Endothelial cell of umbilical vein (primary cell): ENCODE results near the gene PITPNM3. TPM values are rescaled to one million over a fixed set of nuclear protein-coding genes. Genes with fewer than 3 reads are reported as not detected.

ENCODE experiments used
- BruUV-seq: library from RNA; stranded (reverse); fragments of 400-500 nt; replicated peaks from 2 replicates; lab custom pipeline; 2021; lab: Mats Ljungman, UMichigan
- CTCF ChIA-PET: fragments of 300-600, 350-600 bp; sonication (Branson Sonifier 250); formaldehyde crosslinking; loops from one replicate; lab custom pipeline; 2021; ENCODE audit warnings: antibody characterized with exemption, inconsistent platforms; lab: Charles Lee
- POLR2A ChIA-PET: fragments of 300-600, 350-600 bp; sonication (Branson Sonifier 250); formaldehyde crosslinking; loops from one replicate; lab custom pipeline; 2021; ENCODE audit warnings: antibody characterized with exemption, inconsistent platforms; lab: Charles Lee
- DNase-seq: peaks from one replicate; pipeline ENCODE4 v3.0.0-alpha.2; 2011; ENCODE audit warnings: low read depth, low spot score
- FAIRE-seq: peaks from 2 replicates; lab custom pipeline; 2011; peaks lifted over from hg19 to GRCh38; lab: Jason Lieb, UNC
- H2AFZ ChIP-seq: 2 replicates; pipeline ENCODE4 v1.6.0; 2012; ENCODE audit warnings: low read depth, low read length, control low read depth, inconsistent platforms
- H3K27ac ChIP-seq: 2 replicates; pipeline ENCODE4 v1.5.1; 2011; ENCODE audit warnings: low read depth, mild to moderate bottlenecking, control low read depth, low read length, moderate library complexity; ENCODE audit not compliant: insufficient read depth
- H3K27me3 ChIP-seq, 2 experiments: 2 replicates each; pipeline versions ENCODE4 v1.6.0 to v1.6.1; 2011; ENCODE audit warnings: low read length in 2 of 2, mixed read lengths in 1 of 2; ENCODE audit not compliant: control insufficient read depth in 2 of 2, insufficient read depth in 2 of 2
- H3K36me3 ChIP-seq, 2 experiments: 2 replicates in 1 of 2; 3 replicates in 1 of 2; pipeline ENCODE4 v1.5.1; 2011; ENCODE audit warnings: low read length in 2 of 2, mild to moderate bottlenecking in 1 of 2, moderate library complexity in 1 of 2; ENCODE audit not compliant: control insufficient read depth in 2 of 2, insufficient read depth in 2 of 2; ENCODE audit errors: extremely low read depth in 1 of 2
- H3K4me1 ChIP-seq: 3 replicates; pipeline ENCODE4 v1.5.1; 2011; ENCODE audit warnings: mild to moderate bottlenecking, low read length; ENCODE audit not compliant: control insufficient read depth, insufficient read depth; ENCODE audit errors: extremely low read depth
- H3K4me2 ChIP-seq: 2 replicates; pipeline ENCODE4 v1.6.1; 2011; ENCODE audit warnings: low read length, control low read depth, mixed read lengths; ENCODE audit not compliant: insufficient read depth
- H3K4me3 ChIP-seq, 3 experiments: fragments of 200-600 bp in 1 of 3; sonication (generic), shearing (Covaris generic) in 1 of 3; replicated peaks in 1 of 3; 2 replicates each; pipeline ENCODE4 v1.5.1; 2011 to 2016; ENCODE audit warnings: control low read depth in 3 of 3, low read length in 3 of 3, mild to moderate bottlenecking in 2 of 3, inconsistent platforms in 1 of 3, low read depth in 1 of 3, moderate library complexity in 1 of 3; ENCODE audit not compliant: insufficient read depth in 1 of 3
- H3K79me2 ChIP-seq: 2 replicates; pipeline ENCODE4 v1.6.0; 2012; ENCODE audit warnings: low read length, inconsistent platforms; ENCODE audit not compliant: control insufficient read depth, insufficient read depth
- H3K9ac ChIP-seq: replicated peaks from 2 replicates; pipeline ENCODE3; 2011; ENCODE audit warnings: low read length, control low read depth; ENCODE audit not compliant: insufficient read depth; ENCODE audit errors: extremely low read depth
- H3K9me1 ChIP-seq: replicated peaks from 3 replicates; pipeline ENCODE4 v1.6.0; 2011; ENCODE audit warnings: mild to moderate bottlenecking, low read length; ENCODE audit not compliant: control insufficient read depth, insufficient read depth; ENCODE audit errors: extremely low read depth
- H3K9me3 ChIP-seq: replicated peaks from 2 replicates; pipeline ENCODE4 v1.5.1; 2012; ENCODE audit warnings: low read length, inconsistent platforms; ENCODE audit not compliant: control insufficient read depth, insufficient read depth
- H4K20me1 ChIP-seq: replicated peaks from 2 replicates; pipeline ENCODE3; 2011; ENCODE audit warnings: mild to moderate bottlenecking, low read length; ENCODE audit not compliant: control insufficient read depth, insufficient read depth; ENCODE audit errors: extremely low read depth
- CTCF ChIP-seq, 2 donors: IDR thresholded peaks; 1 replicate in 1 of 2; 2 replicates in 1 of 2; pipeline ENCODE4 v1.5.1; 2011; ENCODE audit warnings: low read length in 2 of 2, mild to moderate bottlenecking in 2 of 2, moderate library complexity in 2 of 2, control low read depth in 1 of 2, inconsistent platforms in 1 of 2, low read depth in 1 of 2; ENCODE audit not compliant: insufficient read depth in 1 of 2; ENCODE audit errors: extremely low read depth in 1 of 2
- EZH2 ChIP-seq: IDR thresholded peaks from 2 replicates; pipeline ENCODE4 v1.6.1; 2012; ENCODE audit warnings: borderline replicate concordance, low read depth, mild to moderate bottlenecking, moderate library complexity, low read length, inconsistent platforms; ENCODE audit not compliant: severe bottlenecking
- FOS ChIP-seq: IDR thresholded peaks from 2 replicates; pipeline ENCODE4 v1.6.1; 2011; ENCODE audit warnings: mild to moderate bottlenecking, low read length, moderate library complexity, borderline replicate concordance; ENCODE audit not compliant: insufficient read depth
- GATA2 ChIP-seq: IDR thresholded peaks from 2 replicates; pipeline ENCODE4 v1.7.0; 2011; ENCODE audit warnings: low read depth, mild to moderate bottlenecking, moderate library complexity, mixed read lengths, low read length; ENCODE audit not compliant: insufficient read length, insufficient read depth
- JUN ChIP-seq: IDR thresholded peaks from 2 replicates; pipeline ENCODE4 v1.6.1; 2011; ENCODE audit warnings: borderline replicate concordance, low read depth; ENCODE audit not compliant: insufficient read length, insufficient read depth
- MAX ChIP-seq: IDR thresholded peaks from 2 replicates; pipeline ENCODE4 v1.6.1; 2011; ENCODE audit not compliant: insufficient read depth, insufficient read length
- MYC ChIP-seq: IDR thresholded peaks from one replicate; pipeline ENCODE4 v1.6.1; 2011; ENCODE audit warnings: mild to moderate bottlenecking, low read depth, low read length
- POLR2A ChIP-seq: IDR thresholded peaks from 2 replicates; pipeline ENCODE4 v1.6.1; 2012; ENCODE audit warnings: low read depth, mild to moderate bottlenecking, control low read depth, low read length
- POLR2AphosphoS5 ChIP-seq: IDR thresholded peaks from 2 replicates; pipeline ENCODE4 v1.6.1; 2012; ENCODE audit warnings: low read depth, mild to moderate bottlenecking, control low read depth, low read length, moderate library complexity; ENCODE audit not compliant: insufficient read depth
- dilution Hi-C: fragments of 300-500 bp; cut with MboI; formaldehyde crosslinking; loops from one replicate; pipeline ENCODE4 v1.15.0; 2019; ENCODE audit warnings: low sequenced_read_pairs; ENCODE audit not compliant: extremely low pct_ligation_motif_present
- intact Hi-C: fragments of 100-400 bp; cut with micrococcal nuclease; formaldehyde crosslinking; loops from one replicate; pipeline ENCODE4 v1.10.0; 2022
- polyA plus RNA-seq, 4 experiments: library from polyadenylated mRNA; depleted of rRNA in 3 of 4; stranded (reverse) in 3 of 4; unstranded in 1 of 4; fragments of >200 nt; gene quantifications; 2 replicates each; pipeline versions ENCODE4 v1.2.1 to v1.2.3, GENCODE V29; 2011 to 2012; ENCODE audit warnings: missing spikeins in 1 of 4
- total RNA-seq: library from RNA; stranded (reverse); gene quantifications from 2 replicates; pipeline ENCODE4 v1.2.3, GENCODE V29; 2021

The PITPNM3 gene
- total and polyA plus RNA-seq, 2 donors (not counting 3 experiments of a cell fraction or from before 2014, with no cell fraction given), result 1.0 to 1.9 TPM

GRCh38 chr17:6514371-6514770 is 42.0 kb downstream of the PITPNM3 start:
- ChIA-PET POLR2A (no interaction called here), CTCF (no interaction called here)
- DNase-seq (no peak), FAIRE-seq (no peak)
- no peak overlapping the region for H2AFZ ChIP-seq
- no peak overlapping the region for H3K9ac ChIP-seq
- no TSS peak for BruUV-seq
- H4K20me1 ChIP-seq, result no peaks in the 10 kb centered on the region
- H3K4me2 ChIP-seq, result no peak overlapping the region
- no peaks in the 10 kb centered on the region for H3K9me1 ChIP-seq
- intact Hi-C loops (no loop called here), dilution Hi-C loops (no loop called here)
- no peaks in the 10 kb centered on the region for H3K27me3 ChIP-seq
- no peak for TF ChIP-seq EZH2
- TF ChIP-seq GATA2, result no peak
- TF ChIP-seq JUN, result no peak
- no peak for TF ChIP-seq MYC
- no peak for TF ChIP-seq CTCF (IDR thresholded peaks at IDR 0.05; ENCODE audit: extremely low read depth in 1 of 2, insufficient read depth in 1 of 2, low read depth in 1 of 2, low read length in 2 of 2)
- no peak for TF ChIP-seq MAX
- TF ChIP-seq POLR2AphosphoS5, result no peak
- no peak for TF ChIP-seq POLR2A
- TF ChIP-seq FOS, result no peak
- no peaks in the 10 kb centered on the region for H3K36me3 ChIP-seq
- no peak overlapping the region for H3K4me3 ChIP-seq
- peaks cover 39% of the 10 kb centered on the region for H3K4me1 ChIP-seq
- H3K79me2 ChIP-seq, result no peaks in the 10 kb centered on the region
- no peaks in the 10 kb centered on the region for H3K9me3 ChIP-seq
- no peak overlapping the region for H3K27ac ChIP-seq
